ENCODE results near the gene TBX3. TPM values are rescaled to one million over a fixed set of nuclear protein-coding genes. Genes with fewer than 3 reads are reported as not detected.

TBX3 gene
- total RNA-seq, 1 donor from 2014 or later, result 102 TPM

- no peak overlapping the region for H3K4me3 Mint-ChIP-seq
- no peaks in the 10 kb centered on the region for H3K9me3 Mint-ChIP-seq
- TF ChIP-seq, protein P1, sequence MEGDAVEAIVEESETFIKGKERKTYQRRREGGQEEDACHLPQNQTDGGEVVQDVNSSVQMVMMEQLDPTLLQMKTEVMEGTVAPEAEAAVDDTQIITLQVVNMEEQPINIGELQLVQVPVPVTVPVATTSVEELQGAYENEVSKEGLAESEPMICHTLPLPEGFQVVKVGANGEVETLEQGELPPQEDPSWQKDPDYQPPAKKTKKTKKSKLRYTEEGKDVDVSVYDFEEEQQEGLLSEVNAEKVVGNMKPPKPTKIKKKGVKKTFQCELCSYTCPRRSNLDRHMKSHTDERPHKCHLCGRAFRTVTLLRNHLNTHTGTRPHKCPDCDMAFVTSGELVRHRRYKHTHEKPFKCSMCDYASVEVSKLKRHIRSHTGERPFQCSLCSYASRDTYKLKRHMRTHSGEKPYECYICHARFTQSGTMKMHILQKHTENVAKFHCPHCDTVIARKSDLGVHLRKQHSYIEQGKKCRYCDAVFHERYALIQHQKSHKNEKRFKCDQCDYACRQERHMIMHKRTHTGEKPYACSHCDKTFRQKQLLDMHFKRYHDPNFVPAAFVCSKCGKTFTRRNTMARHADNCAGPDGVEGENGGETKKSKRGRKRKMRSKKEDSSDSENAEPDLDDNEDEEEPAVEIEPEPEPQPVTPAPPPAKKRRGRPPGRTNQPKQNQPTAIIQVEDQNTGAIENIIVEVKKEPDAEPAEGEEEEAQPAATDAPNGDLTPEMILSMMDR (conservative IDR thresholded peaks at IDR 0.05), result no peak
- H3K27me3 Mint-ChIP-seq, result peaks cover 8% of the 10 kb centered on the region
- H3K4me1 Mint-ChIP-seq (ENCODE audit: unreplicated experiment), result peaks cover 27% of the 10 kb centered on the region
- no peak overlapping the region for H3K27ac Mint-ChIP-seq
- no peaks in the 10 kb centered on the region for H3K36me3 Mint-ChIP-seq
- DNase-seq (ENCODE audit: extremely low spot score, unreplicated experiment), result no peak
These were observed 26.4 kb downstream of the TBX3 start for GRCh38 chr12:114657597-114657920.

- H3K36me3 Mint-ChIP-seq, result no peaks in the 10 kb centered on the region
- H3K9me3 Mint-ChIP-seq, result no peaks in the 10 kb centered on the region
- TF ChIP-seq, protein P1 (conservative IDR thresholded peaks at IDR 0.05), result no peak
- H3K27ac Mint-ChIP-seq, result no peak overlapping the region
- DNase-seq (ENCODE audit: extremely low spot score, unreplicated experiment), result no peak
- no peak overlapping the region for H3K4me3 Mint-ChIP-seq
- peaks cover 24% of the 10 kb centered on the region for H3K4me1 Mint-ChIP-seq (ENCODE audit: unreplicated experiment)
- H3K27me3 Mint-ChIP-seq, result peaks cover 6% of the 10 kb centered on the region
These were observed 26.9 kb downstream of the TBX3 start for GRCh38 chr12:114656906-114657596.

DNA sequence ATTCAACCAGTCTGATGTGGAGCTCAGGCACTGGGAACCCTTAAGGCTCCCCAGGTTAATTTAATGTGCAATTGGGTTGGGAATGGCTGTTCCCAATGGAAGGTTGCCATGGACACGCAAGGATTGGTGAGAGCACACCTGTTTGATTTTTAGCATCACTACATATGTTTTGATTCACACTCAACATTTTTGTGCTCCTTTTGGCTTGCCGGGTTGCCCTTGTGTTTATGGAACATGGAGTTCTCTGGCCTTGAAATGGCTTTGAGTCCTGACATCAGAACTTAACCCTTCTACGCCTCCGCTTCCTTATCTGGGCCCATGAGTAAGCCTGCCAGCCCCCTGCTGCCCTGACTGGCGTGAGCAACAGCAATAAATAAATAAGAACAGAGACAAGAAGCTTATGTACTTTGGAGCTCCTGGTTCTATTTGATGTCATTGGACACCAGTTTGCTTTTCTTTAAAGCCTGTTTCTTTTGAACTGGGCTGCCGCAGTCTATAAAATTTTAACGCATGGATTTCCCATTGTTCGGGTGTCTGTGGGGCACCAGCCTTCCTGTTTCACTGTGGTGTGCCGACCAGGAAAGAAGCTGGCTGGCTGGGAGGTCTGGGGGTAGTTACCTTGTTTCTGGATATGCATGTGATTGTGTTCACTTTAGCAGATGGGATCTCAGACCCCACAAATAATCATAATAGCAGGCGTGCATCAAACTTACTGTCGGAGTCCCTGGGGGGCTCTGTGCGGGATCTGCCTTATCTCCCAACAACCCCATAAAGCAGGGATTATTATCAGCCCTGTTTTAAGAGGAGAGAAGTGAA lies 27.8 kb downstream of the TBX3 start:
- H3K9me3 Mint-ChIP-seq, result no peaks in the 10 kb centered on the region
- no peak for DNase-seq (ENCODE audit: extremely low spot score, unreplicated experiment)
- TF ChIP-seq, protein P1 (conservative IDR thresholded peaks at IDR 0.05), result no peak
- peak overlapping the region; percentile 11 for H3K27ac Mint-ChIP-seq
- peak overlapping the region; percentile 39 for H3K4me3 Mint-ChIP-seq
- H3K27me3 Mint-ChIP-seq, result peaks cover 6% of the 10 kb centered on the region
- peaks cover 24% of the 10 kb centered on the region for H3K4me1 Mint-ChIP-seq (ENCODE audit: unreplicated experiment)
- no peaks in the 10 kb centered on the region for H3K36me3 Mint-ChIP-seq

DNA sequence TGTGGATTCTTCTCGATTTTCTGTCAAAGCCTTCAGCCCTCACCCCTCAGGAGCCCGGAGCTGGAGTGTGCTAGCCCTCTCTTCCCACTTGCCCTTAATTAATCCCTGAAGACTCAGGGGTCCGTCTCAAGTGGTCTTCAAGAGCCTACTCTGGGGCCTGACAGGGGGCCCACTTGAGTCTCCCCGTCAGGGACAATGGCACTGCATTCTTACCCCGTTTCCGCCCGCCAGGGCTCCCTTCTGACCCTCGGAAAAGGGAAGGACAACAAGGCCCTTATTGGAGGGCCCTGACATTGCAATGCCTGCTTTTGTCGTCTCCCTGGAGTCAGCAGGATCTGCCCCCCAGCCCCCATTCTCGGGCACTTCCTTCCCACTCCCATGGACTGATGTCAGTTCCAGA lies 34.4 kb downstream of the TBX3 start:
- no peak overlapping the region for H3K27ac Mint-ChIP-seq
- no peaks in the 10 kb centered on the region for H3K4me1 Mint-ChIP-seq (ENCODE audit: unreplicated experiment)
- no peak overlapping the region for H3K4me3 Mint-ChIP-seq
- peaks cover 6% of the 10 kb centered on the region for H3K27me3 Mint-ChIP-seq
- no peaks in the 10 kb centered on the region for H3K36me3 Mint-ChIP-seq
- DNase-seq (ENCODE audit: extremely low spot score, unreplicated experiment), result no peak
- no peaks in the 10 kb centered on the region for H3K9me3 Mint-ChIP-seq
- TF ChIP-seq, protein P1 (conservative IDR thresholded peaks at IDR 0.05), result peak; percentile 28

GRCh38 chr12:114648711-114649110 lies 35.3 kb downstream of the TBX3 start:
- TF ChIP-seq, protein P1 (conservative IDR thresholded peaks at IDR 0.05), result no peak
- no peak for DNase-seq (ENCODE audit: extremely low spot score, unreplicated experiment)
- Mint-ChIP-seq H3K4me1 (ENCODE audit: unreplicated experiment) (no peaks in the 10 kb centered on the region), H3K27ac (no peak overlapping the region), H3K9me3 (no peaks in the 10 kb centered on the region), H3K36me3 (no peaks in the 10 kb centered on the region), H3K4me3 (no peak overlapping the region), H3K27me3 (peaks cover 8% of the 10 kb centered on the region)

Data from type B pancreatic cell (in vitro differentiated cells).